Hepatocyte (in vitro differentiated cells): ENCODE data around the gene PDYN.

Experiments
- CTCF ChIP-seq: fragments of 200-600 bp; sonication (generic); IDR thresholded peaks from 2 replicates; pipeline ENCODE4 v1.5.1; 2016; ENCODE audit warnings: antibody characterized with exemption, mild to moderate bottlenecking; ENCODE audit not compliant: poor library complexity
- EZH2 ChIP-seq: fragments of 200-600 bp; sonication (generic); IDR thresholded peaks from 2 replicates; pipeline ENCODE4 v1.6.1; 2016; ENCODE audit warnings: antibody characterized with exemption, mild to moderate bottlenecking, borderline replicate concordance
- EZH2phosphoT487 ChIP-seq: fragments of 200-600 bp; sonication (generic); IDR thresholded peaks from one replicate; pipeline ENCODE4 v1.6.1; 2018; ENCODE audit warnings: antibody characterized with exemption, mild to moderate bottlenecking, low read depth, moderate library complexity; ENCODE audit not compliant: unreplicated experiment, severe bottlenecking

- no peak for TF ChIP-seq CTCF
- TF ChIP-seq EZH2: no peak
- no peak for TF ChIP-seq EZH2phosphoT487
These were observed 58.0 kb downstream of the PDYN start for GRCh38 chr20:1935696-1936366.
